Gastrocnemius medialis (tissue), 4 donors: Measurements from ENCODE around the gene C4orf50.

Source experiments
- POLR2A ChIP-seq, 2 donors: fragments of 450-650 bp; IDR thresholded peaks; one replicate each; pipeline ENCODE4 v1.6.1; 2017; ENCODE audit warnings: antibody characterized with exemption in 2 of 2, mild to moderate bottlenecking in 2 of 2, moderate library complexity in 2 of 2
- TF ChIP-seq, protein P1 (sequence below), 5 experiments: fragments of 450-650 bp in 3 of 5; fragments of 200-600 bp in 2 of 5; sonication (generic) in 2 of 5; IDR thresholded peaks in 4 of 5; conservative IDR thresholded peaks in 1 of 5; 1 replicate in 4 of 5; 2 replicates in 1 of 5; pipeline ENCODE4 v1.5.1; 2016 to 2019; ENCODE audit warnings: antibody characterized with exemption in 5 of 5, mild to moderate bottlenecking in 3 of 5, moderate library complexity in 3 of 5

GRCh38 chr4:5959211-5959982 is 58.8 kb downstream of the C4orf50 start:
- TF ChIP-seq, protein P1, sequence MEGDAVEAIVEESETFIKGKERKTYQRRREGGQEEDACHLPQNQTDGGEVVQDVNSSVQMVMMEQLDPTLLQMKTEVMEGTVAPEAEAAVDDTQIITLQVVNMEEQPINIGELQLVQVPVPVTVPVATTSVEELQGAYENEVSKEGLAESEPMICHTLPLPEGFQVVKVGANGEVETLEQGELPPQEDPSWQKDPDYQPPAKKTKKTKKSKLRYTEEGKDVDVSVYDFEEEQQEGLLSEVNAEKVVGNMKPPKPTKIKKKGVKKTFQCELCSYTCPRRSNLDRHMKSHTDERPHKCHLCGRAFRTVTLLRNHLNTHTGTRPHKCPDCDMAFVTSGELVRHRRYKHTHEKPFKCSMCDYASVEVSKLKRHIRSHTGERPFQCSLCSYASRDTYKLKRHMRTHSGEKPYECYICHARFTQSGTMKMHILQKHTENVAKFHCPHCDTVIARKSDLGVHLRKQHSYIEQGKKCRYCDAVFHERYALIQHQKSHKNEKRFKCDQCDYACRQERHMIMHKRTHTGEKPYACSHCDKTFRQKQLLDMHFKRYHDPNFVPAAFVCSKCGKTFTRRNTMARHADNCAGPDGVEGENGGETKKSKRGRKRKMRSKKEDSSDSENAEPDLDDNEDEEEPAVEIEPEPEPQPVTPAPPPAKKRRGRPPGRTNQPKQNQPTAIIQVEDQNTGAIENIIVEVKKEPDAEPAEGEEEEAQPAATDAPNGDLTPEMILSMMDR (IDR thresholded peaks at IDR 0.05 in 4 of 5, conservative IDR thresholded peaks at IDR 0.05 in 1 of 5), result no peak
- no peak for TF ChIP-seq POLR2A (IDR thresholded peaks at IDR 0.05)
